ENCODE results near the gene MOB1B.

MOB1B gene

DNA sequence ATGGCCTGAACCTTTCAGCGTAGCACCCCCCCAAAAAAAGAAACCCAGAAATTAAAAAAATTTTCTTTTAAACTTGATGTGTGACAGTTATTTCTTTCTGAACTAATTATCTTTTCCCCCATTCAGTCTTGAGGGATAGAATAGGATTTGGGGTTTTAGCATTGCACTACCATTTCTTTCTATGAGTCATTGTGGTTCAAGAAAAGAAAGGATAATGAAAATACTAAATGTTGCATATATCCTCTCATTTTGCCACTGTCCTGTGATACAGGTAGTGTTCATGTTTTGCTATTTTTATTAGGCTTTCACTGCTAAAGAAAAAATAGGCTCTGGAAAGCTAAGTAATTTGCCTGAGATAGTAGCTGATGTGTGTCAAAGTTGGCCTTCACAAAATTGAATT lies 51.9 kb downstream of the MOB1B start:
- Histone ChIP-seq H3K4ac (ENCODE audit: low read length) (no peak overlapping the region), H3K14ac (ENCODE audit: low read length) (no peak overlapping the region), H3K4me3 (ENCODE audit: low read length in 2 of 2) (no peak overlapping the region), H2BK5ac (ENCODE audit: low read length) (no peak overlapping the region), H3K23ac (ENCODE audit: low read depth, low read length, poor library complexity) (no peak overlapping the region), H2AFZ (ENCODE audit: low read length) (no peak overlapping the region), H3K79me1 (ENCODE audit: low read depth, low read length) (peaks cover 3% of the 10 kb centered on the region), H4K91ac (ENCODE audit: low read depth, low read length, poor library complexity) (no peak overlapping the region), H2AK5ac (ENCODE audit: low read depth, low read length) (no peak overlapping the region), H3K36me3 (replicated peaks in 1 of 2; ENCODE audit: control insufficient read depth in 2 of 2, insufficient read depth in 2 of 2, low read length in 2 of 2) (peaks cover 0 to 16% of the 10 kb centered on the region in 2 donors), H3K18ac (ENCODE audit: low read length) (no peak overlapping the region), H3K27me3 (ENCODE audit: control insufficient read depth in 3 of 3, insufficient read depth in 3 of 3, low read depth in 1 of 3, low read length in 3 of 3) (no peaks in the 10 kb centered on the region), H4K8ac (ENCODE audit: low read depth, low read length) (no peak overlapping the region), H2BK120ac (ENCODE audit: low read depth, low read length) (no peak overlapping the region), H2BK15ac (ENCODE audit: low read length) (no peak overlapping the region), H2BK12ac (ENCODE audit: low read length) (no peak overlapping the region), H3K9me3 (replicated peaks in 1 of 2; ENCODE audit: control insufficient read depth in 2 of 2, insufficient read depth in 1 of 2, low read depth in 1 of 2, low read length in 2 of 2) (peaks cover 0 to 3% of the 10 kb centered on the region in 2 donors), H3K27ac (replicated peaks; ENCODE audit: low read length) (no peak overlapping the region), H3K9ac (ENCODE audit: low read depth, low read length, poor library complexity) (no peak overlapping the region), H3K4me2 (ENCODE audit: insufficient read depth, low read length, poor library complexity, severe bottlenecking) (no peak overlapping the region), H3K4me1 (ENCODE audit: control insufficient read depth in 2 of 2, insufficient read depth in 1 of 2, low read depth in 1 of 2, low read length in 2 of 2) (no peaks in the 10 kb centered on the region)
- DNase-seq (ENCODE audit: low spot score): no peak
- WGBS, 2 donors (ENCODE audit: extremely low coverage in 2 of 2, insufficient read length in 2 of 2, insufficient replicate concordance in 1 of 2): no CpG with 5 or more reads among the region's 1 CpG

- no peak overlapping the region for H2BK12ac ChIP-seq (ENCODE audit: low read length)
Observed at GRCh38 chr4:70956549-70957210, 54.5 kb downstream of the MOB1B start.

DNA sequence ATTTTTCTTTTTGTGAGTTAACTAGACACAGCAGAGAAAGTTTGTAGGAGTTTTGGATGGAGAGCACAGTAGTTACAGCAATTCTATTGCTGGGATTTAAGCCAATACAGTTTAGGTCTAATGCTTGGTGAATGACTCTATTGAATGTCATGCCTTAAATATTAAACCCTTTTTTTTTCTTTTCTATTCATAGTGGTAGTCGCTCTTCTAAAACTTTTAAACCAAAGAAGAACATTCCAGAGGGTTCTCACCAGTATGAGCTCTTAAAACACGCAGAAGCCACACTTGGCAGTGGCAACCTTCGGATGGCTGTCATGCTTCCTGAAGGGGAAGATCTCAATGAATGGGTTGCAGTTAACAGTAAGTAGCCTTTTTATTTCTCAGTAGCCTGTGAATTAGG lies 56.5 kb downstream of the MOB1B start:
- Histone ChIP-seq H3K4me3 (ENCODE audit: low read length in 2 of 2) (no peak overlapping the region), H3K36me3 (replicated peaks in 1 of 2; ENCODE audit: control insufficient read depth in 2 of 2, insufficient read depth in 2 of 2, low read length in 2 of 2) (peaks cover 4 to 52% of the 10 kb centered on the region in 2 donors), H2AK5ac (ENCODE audit: low read depth, low read length) (no peak overlapping the region), H4K8ac (ENCODE audit: low read depth, low read length) (no peak overlapping the region), H3K18ac (ENCODE audit: low read length) (no peak overlapping the region), H3K27ac (replicated peaks; ENCODE audit: low read length) (no peak overlapping the region), H3K4me2 (ENCODE audit: insufficient read depth, low read length, poor library complexity, severe bottlenecking) (no peak overlapping the region), H3K14ac (ENCODE audit: low read length) (no peak overlapping the region), H3K4ac (ENCODE audit: low read length) (no peak overlapping the region), H2AFZ (ENCODE audit: low read length) (no peak overlapping the region), H2BK15ac (ENCODE audit: low read length) (no peak overlapping the region), H3K23ac (ENCODE audit: low read depth, low read length, poor library complexity) (no peak overlapping the region), H4K91ac (ENCODE audit: low read depth, low read length, poor library complexity) (no peak overlapping the region), H2BK120ac (ENCODE audit: low read depth, low read length) (no peak overlapping the region), H2BK12ac (ENCODE audit: low read length) (no peak overlapping the region), H3K27me3 (ENCODE audit: control insufficient read depth in 3 of 3, insufficient read depth in 3 of 3, low read depth in 1 of 3, low read length in 3 of 3) (no peaks in the 10 kb centered on the region), H2BK5ac (ENCODE audit: low read length) (no peak overlapping the region), H3K9me3 (replicated peaks in 1 of 2; ENCODE audit: control insufficient read depth in 2 of 2, insufficient read depth in 1 of 2, low read depth in 1 of 2, low read length in 2 of 2) (no peaks in the 10 kb centered on the region), H3K79me1 (ENCODE audit: low read depth, low read length) (peaks cover 3% of the 10 kb centered on the region), H3K9ac (ENCODE audit: low read depth, low read length, poor library complexity) (no peak overlapping the region), H3K4me1 (ENCODE audit: control insufficient read depth in 2 of 2, insufficient read depth in 1 of 2, low read depth in 1 of 2, low read length in 2 of 2) (no peaks in the 10 kb centered on the region)
- no peak for DNase-seq (ENCODE audit: low spot score)
- WGBS, 2 donors (ENCODE audit: extremely low coverage in 2 of 2, insufficient read length in 2 of 2, insufficient replicate concordance in 1 of 2): no CpG with 5 or more reads among the region's 3 CpGs

More at GRCh38 chr4:70956549-70957210, 54.5 kb downstream of the MOB1B start:
- Histone ChIP-seq H3K36me3 (replicated peaks in 1 of 2; ENCODE audit: control insufficient read depth in 2 of 2, insufficient read depth in 2 of 2, low read length in 2 of 2) (peaks cover 4 to 33% of the 10 kb centered on the region in 2 donors), H3K23ac (ENCODE audit: low read depth, low read length, poor library complexity) (no peak overlapping the region), H2AK5ac (ENCODE audit: low read depth, low read length) (no peak overlapping the region), H3K14ac (ENCODE audit: low read length) (no peak overlapping the region), H3K4me2 (ENCODE audit: insufficient read depth, low read length, poor library complexity, severe bottlenecking) (no peak overlapping the region), H3K27ac (replicated peaks; ENCODE audit: low read length) (no peak overlapping the region), H2BK5ac (ENCODE audit: low read length) (no peak overlapping the region), H4K8ac (ENCODE audit: low read depth, low read length) (no peak overlapping the region), H3K4ac (ENCODE audit: low read length) (no peak overlapping the region), H3K18ac (ENCODE audit: low read length) (no peak overlapping the region), H2BK15ac (ENCODE audit: low read length) (no peak overlapping the region), H4K91ac (ENCODE audit: low read depth, low read length, poor library complexity) (no peak overlapping the region), H3K27me3 (ENCODE audit: control insufficient read depth in 3 of 3, insufficient read depth in 3 of 3, low read depth in 1 of 3, low read length in 3 of 3) (no peaks in the 10 kb centered on the region), H3K4me1 (ENCODE audit: control insufficient read depth in 2 of 2, insufficient read depth in 1 of 2, low read depth in 1 of 2, low read length in 2 of 2) (no peaks in the 10 kb centered on the region), H2AFZ (ENCODE audit: low read length) (no peak overlapping the region), H3K9me3 (replicated peaks in 1 of 2; ENCODE audit: control insufficient read depth in 2 of 2, insufficient read depth in 1 of 2, low read depth in 1 of 2, low read length in 2 of 2) (no peaks in the 10 kb centered on the region), H3K9ac (ENCODE audit: low read depth, low read length, poor library complexity) (no peak overlapping the region), H3K4me3 (ENCODE audit: low read length in 2 of 2) (no peak overlapping the region), H2BK120ac (ENCODE audit: low read depth, low read length) (no peak overlapping the region), H3K79me1 (ENCODE audit: low read depth, low read length) (peaks cover 3% of the 10 kb centered on the region)
- DNase-seq (ENCODE audit: low spot score): no peak
- WGBS, 2 donors (ENCODE audit: extremely low coverage in 2 of 2, insufficient read length in 2 of 2, insufficient replicate concordance in 1 of 2): no CpG with 5 or more reads among the region's 5 CpGs

DNA sequence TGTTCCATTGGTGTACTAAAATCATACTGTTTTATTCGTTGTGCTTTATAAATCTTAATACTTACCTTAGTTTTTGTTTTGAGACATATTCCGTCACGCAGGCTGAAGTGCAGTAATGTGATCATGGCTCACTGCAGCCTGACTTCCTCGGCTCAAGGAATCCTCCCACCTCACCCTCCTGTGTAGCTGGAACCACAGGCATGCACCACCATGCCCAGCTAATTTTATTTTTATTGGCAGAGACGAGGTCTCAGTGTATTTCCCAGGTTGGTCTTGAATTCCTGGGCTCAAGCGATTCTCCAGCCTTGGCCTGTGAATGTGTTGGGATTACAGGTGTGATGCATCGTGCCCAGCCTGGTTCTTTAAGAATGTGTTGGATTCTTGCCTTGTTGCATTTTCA lies 66.9 kb downstream of the MOB1B start:
- no peak overlapping the region for H3K18ac ChIP-seq (ENCODE audit: low read length)
- no peak overlapping the region for H2AK5ac ChIP-seq (ENCODE audit: low read depth, low read length)
- H3K36me3 ChIP-seq (replicated peaks in 1 of 2; ENCODE audit: control insufficient read depth in 2 of 2, insufficient read depth in 2 of 2, low read length in 2 of 2): peaks cover 2 to 77% of the 10 kb centered on the region in 2 donors
- no peaks in the 10 kb centered on the region for H3K79me1 ChIP-seq (ENCODE audit: low read depth, low read length)
- H2BK120ac ChIP-seq (ENCODE audit: low read depth, low read length): no peak overlapping the region
- no peaks in the 10 kb centered on the region for H3K4me1 ChIP-seq (ENCODE audit: control insufficient read depth in 2 of 2, insufficient read depth in 1 of 2, low read depth in 1 of 2, low read length in 2 of 2)
- H3K9ac ChIP-seq (ENCODE audit: low read depth, low read length, poor library complexity): no peak overlapping the region
- H3K4me2 ChIP-seq (ENCODE audit: insufficient read depth, low read length, poor library complexity, severe bottlenecking): no peak overlapping the region
- H4K91ac ChIP-seq (ENCODE audit: low read depth, low read length, poor library complexity): no peak overlapping the region
- no peak overlapping the region for H2AFZ ChIP-seq (ENCODE audit: low read length)
- H3K14ac ChIP-seq (ENCODE audit: low read length): no peak overlapping the region
- no CpG with 5 or more reads among the region's 7 CpGs for WGBS, 2 donors (ENCODE audit: extremely low coverage in 2 of 2, insufficient read length in 2 of 2, insufficient replicate concordance in 1 of 2)
- H2BK15ac ChIP-seq (ENCODE audit: low read length): no peak overlapping the region
- H2BK5ac ChIP-seq (ENCODE audit: low read length): no peak overlapping the region
- H2BK12ac ChIP-seq (ENCODE audit: low read length): no peak overlapping the region
- no peak overlapping the region for H4K8ac ChIP-seq (ENCODE audit: low read depth, low read length)
- H3K4me3 ChIP-seq (ENCODE audit: low read length in 2 of 2): no peak overlapping the region
- no peak overlapping the region for H3K23ac ChIP-seq (ENCODE audit: low read depth, low read length, poor library complexity)
- no peak overlapping the region for H3K27ac ChIP-seq (replicated peaks; ENCODE audit: low read length)
- no peaks in the 10 kb centered on the region for H3K27me3 ChIP-seq (ENCODE audit: control insufficient read depth in 3 of 3, insufficient read depth in 3 of 3, low read depth in 1 of 3, low read length in 3 of 3)
- DNase-seq (ENCODE audit: low spot score): no peak
- no peak overlapping the region for H3K4ac ChIP-seq (ENCODE audit: low read length)
- H3K9me3 ChIP-seq (replicated peaks in 1 of 2; ENCODE audit: control insufficient read depth in 2 of 2, insufficient read depth in 1 of 2, low read depth in 1 of 2, low read length in 2 of 2): peaks cover 0 to 3% of the 10 kb centered on the region in 2 donors
